GM18868 (cell line): ENCODE data around the gene STK4.
"Not testable (repeated sequence)": the region's sequence is repeated elsewhere in the genome, so short reads cannot be mapped to it uniquely, and the experiment has no call there.

Experiments
- ATAC-seq: cut with Tn5 transposase; IDR thresholded peaks from one replicate; pipeline ENCODE4 v1.9.1; 2021; ENCODE audit warnings: mild to moderate bottlenecking, moderate library complexity; ENCODE audit not compliant: unreplicated experiment

Gene STK4

GRCh38 chr20:44981736-44982406 lies 15.6 kb downstream of the STK4 start:
- no peak for ATAC-seq

GRCh38 chr20:44983093-44983674 lies 16.9 kb downstream of the STK4 start:
- no peak for ATAC-seq

GRCh38 chr20:44988631-44989171 lies 22.4 kb downstream of the STK4 start:
- no peak for ATAC-seq

GRCh38 chr20:44990425-44990824 lies 24.1 kb downstream of the STK4 start:
- no peak for ATAC-seq

GRCh38 chr20:44990957-44991356 lies 24.6 kb downstream of the STK4 start:
- ATAC-seq = no peak

GRCh38 chr20:44993343-44993742 lies 27.0 kb downstream of the STK4 start:
- ATAC-seq = no peak

- no peak for ATAC-seq
Measured at GRCh38 chr20:44997171-44997570, 30.9 kb downstream of the STK4 start.

- ATAC-seq = no peak
Measured at GRCh38 chr20:44997668-44998067, 31.4 kb downstream of the STK4 start.

- no peak for ATAC-seq
Measured at GRCh38 chr20:45008521-45009049, 42.3 kb downstream of the STK4 start.

- no peak for ATAC-seq
Measured at GRCh38 chr20:45010399-45010828, 44.1 kb downstream of the STK4 start.

- ATAC-seq = no peak
Measured at GRCh38 chr20:45011108-45011526, 44.8 kb downstream of the STK4 start.

GRCh38 chr20:45012682-45013302 lies 46.5 kb downstream of the STK4 start:
- no peak for ATAC-seq

GRCh38 chr20:45014131-45014530 lies 47.8 kb downstream of the STK4 start:
- not testable (repeated sequence) for ATAC-seq

GRCh38 chr20:45014671-45015415 lies 48.5 kb downstream of the STK4 start:
- no peak for ATAC-seq

- no peak for ATAC-seq
Measured at GRCh38 chr20:45016089-45016671, 49.9 kb downstream of the STK4 start.

- no peak for ATAC-seq
Measured at GRCh38 chr20:45017281-45017680, 51.0 kb downstream of the STK4 start.

- no peak for ATAC-seq
Measured at GRCh38 chr20:45017857-45018256, 51.5 kb downstream of the STK4 start.

GRCh38 chr20:45019027-45019761 lies 52.9 kb downstream of the STK4 start:
- no peak for ATAC-seq

GRCh38 chr20:45019762-45020123 lies 53.4 kb downstream of the STK4 start:
- no peak for ATAC-seq

- ATAC-seq = no peak
Measured at GRCh38 chr20:45020236-45020886, 54.0 kb downstream of the STK4 start.
